Measurements from ENCODE around the gene LRRC40. TPM values are rescaled to one million over a fixed set of nuclear protein-coding genes. Genes with fewer than 3 reads are reported as not detected.
"Not testable (repeated sequence)": the region's sequence is repeated elsewhere in the genome, so short reads cannot be mapped to it uniquely, and the experiment has no call there.

The LRRC40 gene
- polyA plus RNA-seq, 1 donor, result 22.9 TPM

- Histone ChIP-seq H3K4me3 (ENCODE audit: low read length) (peak overlapping the region; percentile 64), H3K36me3 (ENCODE audit: control insufficient read depth, insufficient read depth, low read length) (peaks cover 28% of the 10 kb centered on the region), H3K27ac (ENCODE audit: low read length) (peak overlapping the region; percentile 99), H3K4me1 (ENCODE audit: control insufficient read depth, insufficient read depth, low read length) (peaks cover 12% of the 10 kb centered on the region), H3K27me3 (ENCODE audit: control insufficient read depth, insufficient read depth, low read length) (no peaks in the 10 kb centered on the region), H3K9me3 (ENCODE audit: control insufficient read depth, low read depth, low read length) (no peaks in the 10 kb centered on the region)
- DNase-seq, result peak in 1 of 2 donors; percentile 6
- WGBS (ENCODE audit: insufficient coverage, low lambda C conversion rate), result 20% methylated on average over 1 of the region's 3 CpGs
Observed at GRCh38 chr1:70222716-70223235, 17.4 kb upstream of the LRRC40 start.

GRCh38 chr1:70221238-70222121, 16.1 kb upstream of the LRRC40 start, which contains the start of gene SRSF11:
Gene SRSF11, plus strand, starts transcription at chr1:70221380. Its CDS starts 257 bp downstream, at chr1:70221637.
- Histone ChIP-seq H3K36me3 (ENCODE audit: control insufficient read depth, insufficient read depth, low read length) (peaks cover 24% of the 10 kb centered on the region), H3K27me3 (ENCODE audit: control insufficient read depth, insufficient read depth, low read length) (no peaks in the 10 kb centered on the region), H3K4me1 (ENCODE audit: control insufficient read depth, insufficient read depth, low read length) (peaks cover 12% of the 10 kb centered on the region), H3K9me3 (ENCODE audit: control insufficient read depth, low read depth, low read length) (no peaks in the 10 kb centered on the region), H3K4me3 (ENCODE audit: low read length) (peak within 1 kb of the TSS; percentile 64), H3K27ac (ENCODE audit: low read length) (peak within 1 kb of the TSS; percentile 99)
- DNase-seq, result peak; percentile 95 to 97
- WGBS (ENCODE audit: insufficient coverage, low lambda C conversion rate), result no CpG with 5 or more reads among the region's 74 CpGs

- 19% methylated on average over 4 of the region's 17 CpGs for WGBS (ENCODE audit: insufficient coverage, low lambda C conversion rate)
- Histone ChIP-seq H3K4me3 (ENCODE audit: low read length) (peak overlapping the region; percentile 64), H3K27me3 (ENCODE audit: control insufficient read depth, insufficient read depth, low read length) (no peaks in the 10 kb centered on the region), H3K9me3 (ENCODE audit: control insufficient read depth, low read depth, low read length) (no peaks in the 10 kb centered on the region), H3K27ac (ENCODE audit: low read length) (peak overlapping the region; percentile 99), H3K36me3 (ENCODE audit: control insufficient read depth, insufficient read depth, low read length) (peaks cover 30% of the 10 kb centered on the region), H3K4me1 (ENCODE audit: control insufficient read depth, insufficient read depth, low read length) (peaks cover 12% of the 10 kb centered on the region)
- no peak for DNase-seq
Observed at GRCh38 chr1:70220517-70221237, 15.3 kb upstream of the LRRC40 start.

- no peaks in the 10 kb centered on the region for H3K9me3 ChIP-seq (ENCODE audit: control insufficient read depth, low read depth, low read length)
- no peak overlapping the region for H3K27ac ChIP-seq (ENCODE audit: low read length)
- DNase-seq, result no peak
- 100% methylated on average over 1 of the region's 2 CpGs for WGBS (ENCODE audit: insufficient coverage, low lambda C conversion rate)
- peaks cover 12% of the 10 kb centered on the region for H3K4me1 ChIP-seq (ENCODE audit: control insufficient read depth, insufficient read depth, low read length)
- peaks cover 30% of the 10 kb centered on the region for H3K36me3 ChIP-seq (ENCODE audit: control insufficient read depth, insufficient read depth, low read length)
- no peak overlapping the region for H3K4me3 ChIP-seq (ENCODE audit: low read length)
- no peaks in the 10 kb centered on the region for H3K27me3 ChIP-seq (ENCODE audit: control insufficient read depth, insufficient read depth, low read length)
Observed at GRCh38 chr1:70220015-70220414, 14.6 kb upstream of the LRRC40 start.

GRCh38 chr1:70211541-70211940, 6.2 kb upstream of the LRRC40 start:
- Histone ChIP-seq H3K27ac (ENCODE audit: low read length) (no peak overlapping the region), H3K9me3 (ENCODE audit: control insufficient read depth, low read depth, low read length) (no peaks in the 10 kb centered on the region), H3K36me3 (ENCODE audit: control insufficient read depth, insufficient read depth, low read length) (peaks cover 25% of the 10 kb centered on the region), H3K27me3 (ENCODE audit: control insufficient read depth, insufficient read depth, low read length) (no peaks in the 10 kb centered on the region), H3K4me1 (ENCODE audit: control insufficient read depth, insufficient read depth, low read length) (no peaks in the 10 kb centered on the region), H3K4me3 (ENCODE audit: low read length) (no peak overlapping the region)
- DNase-seq, result no peak

- Histone ChIP-seq H3K4me3 (ENCODE audit: low read length) (no peak overlapping the region), H3K4me1 (ENCODE audit: control insufficient read depth, insufficient read depth, low read length) (no peaks in the 10 kb centered on the region), H3K9me3 (ENCODE audit: control insufficient read depth, low read depth, low read length) (no peaks in the 10 kb centered on the region), H3K27ac (ENCODE audit: low read length) (no peak overlapping the region), H3K36me3 (ENCODE audit: control insufficient read depth, insufficient read depth, low read length) (peaks cover 19% of the 10 kb centered on the region), H3K27me3 (ENCODE audit: control insufficient read depth, insufficient read depth, low read length) (no peaks in the 10 kb centered on the region)
- WGBS (ENCODE audit: insufficient coverage, low lambda C conversion rate), result no CpG with 5 or more reads among the region's 1 CpG
- DNase-seq, result no peak
Observed at GRCh38 chr1:70210820-70211219, 5.4 kb upstream of the LRRC40 start.

GRCh38 chr1:70208292-70208691, 2.9 kb upstream of the LRRC40 start:
- H3K27ac ChIP-seq (ENCODE audit: low read length), result no peak overlapping the region
- H3K36me3 ChIP-seq (ENCODE audit: control insufficient read depth, insufficient read depth, low read length), result peaks cover 10% of the 10 kb centered on the region
- no peaks in the 10 kb centered on the region for H3K27me3 ChIP-seq (ENCODE audit: control insufficient read depth, insufficient read depth, low read length)
- WGBS (ENCODE audit: insufficient coverage, low lambda C conversion rate), result no CpG with 5 or more reads among the region's 7 CpGs
- DNase-seq, result no peak
- peaks cover 3% of the 10 kb centered on the region for H3K4me1 ChIP-seq (ENCODE audit: control insufficient read depth, insufficient read depth, low read length)
- no peaks in the 10 kb centered on the region for H3K9me3 ChIP-seq (ENCODE audit: control insufficient read depth, low read depth, low read length)
- no peak overlapping the region for H3K4me3 ChIP-seq (ENCODE audit: low read length)

- H3K27ac ChIP-seq (ENCODE audit: low read length), result no peak overlapping the region
- peaks cover 3% of the 10 kb centered on the region for H3K4me1 ChIP-seq (ENCODE audit: control insufficient read depth, insufficient read depth, low read length)
- 82% methylated on average over 1 of the region's 4 CpGs for WGBS (ENCODE audit: insufficient coverage, low lambda C conversion rate)
- H3K36me3 ChIP-seq (ENCODE audit: control insufficient read depth, insufficient read depth, low read length), result peaks cover 10% of the 10 kb centered on the region
- H3K4me3 ChIP-seq (ENCODE audit: low read length), result no peak overlapping the region
- no peaks in the 10 kb centered on the region for H3K27me3 ChIP-seq (ENCODE audit: control insufficient read depth, insufficient read depth, low read length)
- DNase-seq, result no peak
- H3K9me3 ChIP-seq (ENCODE audit: control insufficient read depth, low read depth, low read length), result no peaks in the 10 kb centered on the region
Observed at GRCh38 chr1:70207492-70207891, 2.1 kb upstream of the LRRC40 start.

GRCh38 chr1:70206833-70207232, 1.5 kb upstream of the LRRC40 start:
- not testable (repeated sequence) for H3K4me1 ChIP-seq (ENCODE audit: control insufficient read depth, insufficient read depth, low read length); H3K27ac ChIP-seq (ENCODE audit: low read length); DNase-seq; H3K9me3 ChIP-seq (ENCODE audit: control insufficient read depth, low read depth, low read length); H3K27me3 ChIP-seq (ENCODE audit: control insufficient read depth, insufficient read depth, low read length); H3K36me3 ChIP-seq (ENCODE audit: control insufficient read depth, insufficient read depth, low read length)
- no CpG with 5 or more reads among the region's 17 CpGs for WGBS (ENCODE audit: insufficient coverage, low lambda C conversion rate)
- H3K4me3 ChIP-seq (ENCODE audit: low read length), result peak overlapping the region; percentile 81

GRCh38 chr1:70205071-70205433, 327 bp downstream of the LRRC40 start:
- H3K4me1 ChIP-seq (ENCODE audit: control insufficient read depth, insufficient read depth, low read length), result peaks cover 3% of the 10 kb centered on the region
- H3K27ac ChIP-seq (ENCODE audit: low read length), result peak overlapping the region; percentile 96
- H3K36me3 ChIP-seq (ENCODE audit: control insufficient read depth, insufficient read depth, low read length), result peaks cover 5% of the 10 kb centered on the region
- peak overlapping the region; percentile 81 for H3K4me3 ChIP-seq (ENCODE audit: low read length)
- no CpG with 5 or more reads among the region's 11 CpGs for WGBS (ENCODE audit: insufficient coverage, low lambda C conversion rate)
- no peak for DNase-seq
- H3K27me3 ChIP-seq (ENCODE audit: control insufficient read depth, insufficient read depth, low read length), result no peaks in the 10 kb centered on the region
- no peaks in the 10 kb centered on the region for H3K9me3 ChIP-seq (ENCODE audit: control insufficient read depth, low read depth, low read length)

Data from large intestine (tissue), 3 donors.